ENCODE results near the gene SRGAP1.

DNA sequence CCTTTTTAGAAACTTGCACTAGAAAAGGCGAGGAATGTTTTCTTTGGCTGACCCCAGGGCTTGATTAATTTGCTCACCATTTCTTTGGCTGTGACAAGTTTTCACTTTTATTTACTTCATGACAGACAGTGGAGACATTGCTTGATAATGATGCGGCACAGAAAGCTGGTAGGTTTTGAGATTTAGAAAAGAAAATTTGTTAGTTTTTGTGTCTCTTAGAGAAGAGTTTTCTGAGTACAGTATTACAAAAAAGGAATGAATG lies 18.4 kb downstream of the SRGAP1 start:
- TF ChIP-seq POLR2A (IDR thresholded peaks at IDR 0.05): no peak
- TF ChIP-seq, protein P1, sequence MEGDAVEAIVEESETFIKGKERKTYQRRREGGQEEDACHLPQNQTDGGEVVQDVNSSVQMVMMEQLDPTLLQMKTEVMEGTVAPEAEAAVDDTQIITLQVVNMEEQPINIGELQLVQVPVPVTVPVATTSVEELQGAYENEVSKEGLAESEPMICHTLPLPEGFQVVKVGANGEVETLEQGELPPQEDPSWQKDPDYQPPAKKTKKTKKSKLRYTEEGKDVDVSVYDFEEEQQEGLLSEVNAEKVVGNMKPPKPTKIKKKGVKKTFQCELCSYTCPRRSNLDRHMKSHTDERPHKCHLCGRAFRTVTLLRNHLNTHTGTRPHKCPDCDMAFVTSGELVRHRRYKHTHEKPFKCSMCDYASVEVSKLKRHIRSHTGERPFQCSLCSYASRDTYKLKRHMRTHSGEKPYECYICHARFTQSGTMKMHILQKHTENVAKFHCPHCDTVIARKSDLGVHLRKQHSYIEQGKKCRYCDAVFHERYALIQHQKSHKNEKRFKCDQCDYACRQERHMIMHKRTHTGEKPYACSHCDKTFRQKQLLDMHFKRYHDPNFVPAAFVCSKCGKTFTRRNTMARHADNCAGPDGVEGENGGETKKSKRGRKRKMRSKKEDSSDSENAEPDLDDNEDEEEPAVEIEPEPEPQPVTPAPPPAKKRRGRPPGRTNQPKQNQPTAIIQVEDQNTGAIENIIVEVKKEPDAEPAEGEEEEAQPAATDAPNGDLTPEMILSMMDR (IDR thresholded peaks at IDR 0.05): no peak

Measured in right lobe of liver (tissue), 4 donors.